Middle frontal gyrus (tissue), 1 donor: Measurements from ENCODE around the gene ALKBH2.

ENCODE experiments used
- DNase-seq: peaks from one replicate; pipeline ENCODE4 v3.0.0-alpha.2; 2015; ENCODE audit warnings: low spot score; ENCODE audit errors: extremely low spot score

Gene ALKBH2

DNA sequence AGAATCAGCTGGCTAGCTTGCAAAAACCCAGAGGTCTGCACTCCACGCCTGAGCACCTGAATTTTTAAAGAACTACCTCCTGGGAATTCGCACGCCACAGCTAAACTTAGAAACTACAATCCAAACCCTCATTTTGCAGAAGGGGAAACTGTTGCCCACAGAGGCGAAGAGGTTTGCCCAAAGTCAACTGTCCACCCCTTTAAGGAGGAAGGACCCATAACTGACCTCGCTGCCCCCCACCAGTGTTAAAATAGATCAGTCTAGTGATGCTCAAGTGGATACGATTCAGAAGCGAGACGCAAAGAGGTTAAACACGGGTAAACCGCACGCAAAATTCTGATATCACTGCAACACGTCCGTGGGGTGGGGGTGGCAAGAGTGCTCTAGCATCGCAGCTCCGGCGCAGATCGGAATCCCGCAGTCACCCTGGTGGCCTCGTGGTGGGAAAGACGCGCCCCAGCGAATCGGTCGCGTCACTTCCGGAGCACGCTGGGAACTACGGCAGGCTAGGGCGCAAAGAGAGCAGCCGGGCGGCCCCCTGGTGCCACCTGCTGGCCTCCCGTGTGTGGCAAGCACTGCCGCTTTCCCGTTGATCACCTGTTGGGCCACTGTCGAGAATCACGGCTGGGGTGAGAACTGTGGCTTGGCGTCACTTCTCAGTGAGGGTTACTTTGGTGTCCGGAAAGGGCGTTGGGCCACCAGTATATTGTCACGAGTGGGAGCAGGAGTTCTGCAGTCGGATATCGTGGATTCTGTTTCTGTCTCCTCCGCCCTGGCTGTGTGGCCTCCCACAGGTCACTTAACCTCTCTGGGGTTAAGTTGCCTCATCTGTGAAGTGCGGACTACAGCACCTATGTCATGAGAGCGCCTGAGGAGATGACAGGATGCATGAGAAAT, at the start of gene ALKBH2:
Gene ALKBH2, minus strand, starts transcription at position 451 of the 897 bp plus-strand sequence. CDS start 686 bp downstream, outside the sequence.
- peak; percentile 88 for DNase-seq

DNA sequence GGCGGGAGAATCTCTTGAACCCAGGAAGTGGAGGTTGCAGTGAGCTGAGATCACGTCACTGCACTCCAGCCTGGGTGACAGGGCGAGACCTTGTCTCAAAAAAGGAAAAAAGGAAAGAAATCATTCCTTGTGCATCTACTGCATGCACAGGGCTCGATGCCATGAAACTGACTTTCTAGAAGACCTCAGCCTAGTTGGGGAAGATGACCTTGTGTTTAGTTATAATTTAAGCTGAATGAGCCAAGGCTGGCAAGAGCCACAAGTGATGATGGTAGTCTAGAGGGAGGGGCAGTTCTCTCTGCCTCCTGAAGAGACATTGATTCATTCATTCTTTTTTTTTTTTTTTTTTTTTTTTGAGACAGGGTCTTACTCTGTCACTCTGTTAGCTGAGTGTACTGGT, 47.3 kb upstream of the ALKBH2 start:
- DNase-seq: no peak

DNA sequence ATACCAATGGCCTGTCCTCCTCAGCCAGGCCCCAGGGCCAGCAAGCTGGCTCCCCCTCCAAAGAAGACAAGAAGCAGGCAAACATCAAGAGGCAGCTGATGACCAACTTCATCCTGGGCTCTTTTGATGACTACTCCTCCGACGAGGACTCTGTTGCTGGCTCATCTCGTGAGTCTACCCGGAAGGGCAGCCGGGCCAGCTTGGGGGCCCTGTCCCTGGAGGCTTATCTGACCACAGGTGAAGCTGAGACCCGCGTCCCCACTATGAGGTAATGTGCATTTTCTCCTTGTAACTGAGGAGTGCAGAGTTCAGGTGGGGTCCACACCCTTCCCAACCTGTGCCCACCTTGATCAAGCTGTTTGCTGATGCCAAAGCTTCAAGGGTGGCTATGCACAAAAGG, 46.5 kb upstream of the ALKBH2 start:
- no peak for DNase-seq

DNA sequence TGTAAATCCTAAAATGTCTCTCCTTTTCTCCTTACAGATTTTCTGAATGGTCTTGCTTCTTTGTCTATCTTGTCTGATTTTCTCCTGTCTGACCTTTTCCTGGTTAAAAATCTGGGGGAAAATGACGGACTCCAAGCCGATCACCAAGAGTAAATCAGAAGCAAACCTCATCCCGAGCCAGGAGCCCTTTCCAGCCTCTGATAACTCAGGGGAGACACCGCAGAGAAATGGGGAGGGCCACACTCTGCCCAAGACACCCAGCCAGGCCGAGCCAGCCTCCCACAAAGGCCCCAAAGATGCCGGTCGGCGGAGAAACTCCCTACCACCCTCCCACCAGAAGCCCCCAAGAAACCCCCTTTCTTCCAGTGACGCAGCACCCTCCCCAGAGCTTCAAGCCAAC, 46.1 kb upstream of the ALKBH2 start:
- no peak for DNase-seq

DNA sequence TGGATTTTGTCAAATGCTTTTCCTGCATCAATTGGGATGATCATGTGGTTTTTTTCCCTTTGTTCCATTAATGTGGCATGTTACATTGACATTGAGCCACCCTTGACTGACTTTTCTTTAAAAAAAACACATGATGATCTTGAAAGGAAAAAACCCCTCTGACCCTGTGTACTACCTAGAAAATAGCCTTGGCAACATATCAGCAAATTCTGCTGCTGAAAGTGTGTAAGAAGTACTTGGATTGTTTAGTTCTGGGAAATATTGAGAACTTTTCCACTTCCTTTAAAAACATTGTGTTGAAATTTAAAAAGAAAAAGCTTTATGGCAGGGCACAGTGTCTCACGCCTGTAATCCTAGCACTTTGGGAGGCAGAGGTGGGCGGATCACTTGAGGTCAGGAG, 43.8 kb upstream of the ALKBH2 start:
- no peak for DNase-seq

DNA sequence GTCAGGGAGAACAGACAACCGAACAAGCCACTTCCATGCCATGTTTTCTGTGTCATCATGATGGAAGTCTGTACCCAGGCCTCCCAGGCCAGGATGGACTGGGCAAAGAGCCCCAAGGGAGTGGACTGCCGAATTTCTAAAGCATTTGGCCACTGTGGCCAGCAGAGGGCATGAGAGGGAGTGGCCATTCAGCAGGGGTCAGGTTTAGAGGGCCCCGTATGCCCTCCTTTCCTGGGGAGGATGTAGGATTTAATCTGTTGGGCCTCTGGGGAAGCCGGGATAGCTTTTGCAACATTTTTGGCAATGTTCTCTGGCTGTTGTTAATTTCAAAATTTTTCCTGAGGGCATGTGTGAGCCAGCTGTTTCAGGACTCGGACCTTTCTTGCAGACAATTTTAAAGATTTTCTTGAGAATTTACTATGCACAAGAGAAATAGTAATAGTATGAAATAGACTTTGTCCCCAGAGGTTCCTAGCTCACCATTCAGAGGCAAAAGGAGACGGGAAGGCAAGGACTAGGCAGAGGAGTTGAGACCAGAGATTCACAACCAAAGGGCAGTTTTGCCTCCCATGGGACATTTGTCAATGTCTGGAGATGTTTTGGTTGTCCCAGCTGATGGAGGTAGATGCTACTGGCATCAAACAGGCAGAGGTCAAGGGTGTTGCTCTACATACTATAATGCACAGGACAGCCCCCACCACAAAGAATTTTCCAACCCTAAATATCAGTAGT, 41.1 kb upstream of the ALKBH2 start:
- no peak for DNase-seq

DNA sequence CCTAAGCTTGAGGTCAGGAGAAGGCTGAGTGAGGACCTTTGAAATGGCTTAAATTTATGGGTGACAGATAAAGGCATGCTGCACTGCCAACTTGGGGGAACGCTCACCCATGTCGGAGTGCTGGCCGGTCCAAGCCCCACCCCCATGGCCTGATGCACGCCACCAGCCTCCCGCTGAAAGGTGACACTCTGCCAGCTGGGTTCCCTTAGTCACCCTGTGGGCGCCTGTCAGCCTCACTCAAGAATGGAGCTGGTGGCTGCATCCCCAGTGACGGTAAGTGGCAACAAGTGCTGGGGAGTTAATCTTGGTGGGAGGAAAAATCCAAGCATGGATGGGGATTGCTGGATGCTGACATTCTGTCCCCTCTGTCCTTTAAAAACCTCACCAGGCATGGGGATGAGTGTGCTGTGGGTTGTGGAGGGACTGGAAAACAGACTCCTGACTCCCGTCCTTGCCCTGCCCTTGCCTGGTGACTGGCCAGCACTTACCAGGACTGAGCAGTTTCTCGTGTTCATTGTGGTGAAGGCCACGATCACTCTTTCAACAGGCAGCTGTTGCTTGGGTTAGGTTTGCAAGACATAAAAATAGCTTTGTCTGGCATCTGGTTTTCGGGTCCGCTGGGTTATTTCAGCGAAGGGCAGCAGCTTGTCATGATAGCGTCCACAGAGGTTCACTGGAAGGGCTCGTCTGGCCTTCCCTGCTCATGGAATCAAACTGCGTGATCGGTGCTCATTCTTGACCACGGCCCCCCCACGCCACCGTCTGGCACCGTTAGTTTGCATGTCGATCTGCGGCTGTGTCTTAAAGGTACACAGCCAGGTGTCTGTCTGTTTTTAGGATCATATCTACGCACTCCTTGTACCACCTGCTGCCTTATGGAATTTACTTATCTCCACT, 38.1 kb upstream of the ALKBH2 start:
- no peak for DNase-seq

DNA sequence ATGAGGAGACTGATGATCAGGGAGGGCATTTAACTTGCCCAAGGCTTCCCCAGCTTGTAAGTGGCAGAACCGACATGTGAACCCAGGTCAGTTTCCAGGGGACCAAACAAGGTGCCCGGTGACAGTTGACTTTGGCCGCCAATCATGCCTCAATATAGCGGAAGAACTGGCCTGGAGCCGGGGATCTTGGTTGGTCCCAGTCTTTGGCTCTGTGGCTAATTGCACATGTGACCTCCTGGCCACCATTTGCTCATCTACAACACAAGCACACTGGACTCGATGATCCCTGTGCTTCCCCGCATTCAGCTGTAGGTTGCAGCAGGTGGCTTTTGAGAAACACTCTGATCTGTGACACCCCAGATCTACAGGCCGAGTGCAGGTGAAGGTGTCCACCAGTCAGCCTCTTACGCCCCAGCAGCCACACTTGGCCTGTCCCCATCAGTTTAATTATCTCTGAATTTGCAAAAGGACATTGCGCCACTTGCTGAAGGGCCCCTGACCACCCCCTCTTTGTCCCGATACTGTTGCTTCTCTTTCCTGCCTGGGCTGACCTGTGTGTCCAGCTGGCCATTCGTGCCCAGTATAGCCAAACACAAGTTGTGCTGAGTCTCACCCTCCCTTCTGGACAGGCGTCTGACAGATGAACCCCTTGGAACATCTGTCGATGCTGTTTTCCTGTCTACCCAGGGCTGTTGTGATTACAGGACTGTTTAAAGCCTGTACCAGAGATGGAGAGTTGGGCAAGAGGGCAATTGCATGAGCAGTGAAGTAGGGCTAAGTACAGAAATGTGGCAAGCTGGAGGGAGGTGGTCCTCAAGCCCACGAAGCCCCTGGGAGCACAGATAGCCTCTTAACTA, 37.3 kb upstream of the ALKBH2 start:
- no peak for DNase-seq

DNA sequence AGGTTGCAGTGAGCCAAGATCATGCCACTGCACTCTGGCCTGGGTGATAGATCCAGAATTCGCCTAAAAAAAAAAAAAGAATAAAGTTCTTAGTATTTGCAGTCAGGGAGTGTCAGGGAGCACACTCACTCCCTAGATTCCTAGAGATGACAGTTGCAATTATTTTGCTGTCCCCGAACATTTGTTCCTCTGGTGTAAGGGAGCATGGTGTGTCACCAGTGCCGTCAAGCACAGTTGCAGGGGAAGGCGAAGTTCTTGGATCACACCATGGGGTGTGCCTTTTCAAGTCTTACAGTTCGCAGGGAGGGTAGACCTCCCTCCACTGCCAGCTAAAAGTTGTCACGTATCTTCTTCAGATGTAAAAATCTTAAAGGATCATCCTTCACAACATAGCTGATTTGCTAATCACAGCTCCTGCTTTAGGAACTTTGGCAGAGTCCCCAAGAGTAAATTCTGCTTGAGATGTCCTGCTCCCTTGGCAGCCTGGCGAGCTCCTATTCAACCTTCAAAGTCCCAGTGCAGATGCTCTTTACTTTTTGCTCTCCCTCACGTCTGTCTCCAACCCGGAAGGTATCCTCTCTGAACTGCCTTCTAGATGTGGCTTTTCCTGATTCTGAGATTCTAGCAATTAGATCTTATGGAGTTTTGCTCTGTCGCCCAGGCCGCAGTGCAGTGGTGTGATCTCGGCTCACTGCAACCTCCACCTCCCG, 34.4 kb upstream of the ALKBH2 start:
- DNase-seq: no peak

DNA sequence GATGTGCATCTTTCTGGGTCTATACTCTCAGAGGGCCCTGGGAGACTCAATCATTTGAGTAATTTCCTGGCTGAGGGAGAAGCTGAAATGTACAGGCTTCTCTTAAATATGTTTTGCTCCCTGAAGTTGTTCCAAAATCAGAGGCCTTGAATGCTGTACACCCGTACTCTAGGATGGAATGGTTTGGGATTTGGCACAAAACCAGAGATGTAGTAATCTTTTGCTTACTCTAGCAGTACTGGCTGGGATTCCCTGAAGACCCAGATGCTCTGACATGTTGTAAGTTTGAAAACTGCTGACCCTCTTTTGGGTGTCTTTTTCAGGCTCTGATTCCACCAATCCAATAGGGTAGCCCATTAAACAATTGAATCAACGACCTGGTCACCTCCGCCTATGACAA, 33.5 kb upstream of the ALKBH2 start:
- no peak for DNase-seq

DNA sequence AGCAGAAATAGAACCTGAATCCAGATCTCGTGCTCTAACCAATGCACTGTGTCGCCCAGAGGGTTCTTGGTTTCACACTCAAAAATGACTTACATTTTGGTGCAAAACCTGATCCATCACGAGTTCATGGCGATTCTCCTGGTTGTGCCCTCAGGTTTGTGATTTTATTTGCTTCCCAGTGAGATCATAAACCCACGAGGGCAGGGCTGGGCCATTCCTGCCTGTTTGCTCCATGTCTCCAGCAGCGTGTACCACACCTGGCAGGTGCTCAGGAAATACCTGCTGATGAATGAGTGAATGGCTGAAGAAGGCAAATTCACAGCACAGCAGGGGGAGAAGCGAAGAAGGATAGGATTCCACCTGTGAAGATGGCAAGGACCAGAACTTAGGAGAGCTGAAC, 32.5 kb upstream of the ALKBH2 start:
- no peak for DNase-seq

DNA sequence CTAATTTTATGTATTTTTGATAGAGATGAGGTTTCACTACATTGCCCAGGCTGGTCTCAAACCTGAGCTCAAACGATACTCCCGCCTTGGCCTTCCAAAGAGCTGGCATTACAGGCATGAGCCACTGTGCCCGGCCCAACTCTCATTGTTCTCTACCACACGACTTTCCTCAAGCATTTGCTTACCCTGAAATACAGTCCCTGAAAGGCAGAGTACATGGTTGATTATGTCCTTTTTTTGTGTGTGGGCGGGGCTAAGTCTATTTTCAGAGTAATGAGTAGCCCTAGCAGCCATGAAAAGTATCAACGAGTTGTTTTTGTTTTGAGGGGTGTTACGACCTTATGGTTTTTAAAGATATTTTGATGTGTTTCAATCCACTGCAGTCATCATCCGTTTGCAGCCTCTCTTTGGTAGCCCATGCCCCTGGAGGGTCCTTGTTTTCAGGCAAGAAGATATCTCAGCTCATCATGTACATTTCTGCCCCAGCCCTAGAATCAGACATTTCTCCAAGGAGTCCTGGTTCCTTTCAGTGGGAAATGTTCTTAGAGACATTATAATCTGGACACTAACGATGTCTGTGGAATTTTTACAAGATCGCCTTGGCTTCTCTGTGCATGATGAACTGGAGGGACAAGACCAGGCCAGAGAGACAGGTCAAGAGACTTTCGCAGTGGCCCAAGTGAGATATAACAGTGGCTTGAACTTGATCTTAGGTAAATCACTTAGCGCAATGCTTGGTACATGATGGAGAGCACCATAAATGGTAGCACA, 31.8 kb upstream of the ALKBH2 start:
- DNase-seq: no peak

DNA sequence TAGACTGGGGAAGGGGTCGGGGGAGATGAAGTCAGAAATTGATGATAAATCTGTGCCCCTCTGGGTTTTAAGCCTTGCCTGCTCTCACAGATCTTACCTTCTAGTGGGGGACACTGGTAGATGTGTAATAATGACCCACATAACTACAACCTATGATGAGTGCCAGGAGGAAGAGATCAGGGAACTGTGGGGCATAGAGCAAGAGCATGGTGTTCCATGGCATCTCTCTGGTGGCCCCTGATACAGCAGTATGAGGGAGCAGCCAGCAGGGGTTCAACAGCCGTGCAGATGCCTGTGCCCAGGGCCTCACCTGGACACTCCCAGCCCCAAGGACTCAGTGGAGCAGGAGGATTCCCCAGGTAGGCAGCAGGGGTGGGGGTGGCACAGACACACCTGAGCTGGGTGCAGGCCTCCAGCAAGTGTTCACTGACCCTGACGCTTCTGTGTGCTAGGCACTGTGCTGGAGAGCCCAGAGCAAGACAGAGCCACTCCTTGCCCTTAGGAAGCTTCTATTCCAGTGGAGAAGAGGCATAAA, 28.1 kb upstream of the ALKBH2 start:
- DNase-seq: no peak

DNA sequence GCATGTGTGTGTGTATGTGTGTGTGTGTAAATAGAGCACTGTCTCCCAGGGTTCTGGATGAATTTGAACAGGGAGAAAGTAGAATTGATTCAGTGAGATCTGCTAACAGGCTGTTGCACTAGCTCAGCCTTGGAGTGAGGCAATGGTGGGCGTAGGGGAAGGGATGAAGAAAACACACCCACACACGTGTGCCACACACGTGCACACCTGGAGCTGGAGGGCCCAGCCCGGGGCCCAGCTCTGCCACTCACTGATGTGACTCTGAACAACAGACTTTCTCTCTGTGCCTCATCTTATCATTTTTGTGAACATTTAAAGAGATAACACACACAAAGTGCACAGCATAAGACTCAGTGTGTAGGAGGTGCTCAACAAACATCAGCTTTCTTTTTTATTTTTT, 27.3 kb upstream of the ALKBH2 start:
- no peak for DNase-seq

DNA sequence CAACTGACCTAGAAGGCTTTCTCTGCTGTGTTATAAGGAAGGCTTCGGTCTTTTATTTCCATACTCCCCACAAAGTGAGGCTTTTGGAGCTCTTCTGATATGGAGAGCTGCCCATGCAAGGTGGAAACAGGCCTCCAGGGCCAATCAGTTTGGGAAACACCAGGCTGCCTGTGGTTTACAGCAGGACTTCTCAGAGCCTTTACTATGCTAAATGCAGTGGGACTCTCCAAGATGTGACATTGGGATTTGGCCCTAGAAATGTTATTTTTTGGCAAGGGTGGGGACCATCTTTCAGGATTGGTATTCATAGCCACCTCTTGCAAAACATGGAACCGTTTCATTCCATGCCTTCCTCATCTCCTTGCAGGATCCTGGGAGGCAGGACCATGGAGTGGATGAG, 26.8 kb upstream of the ALKBH2 start:
- DNase-seq: no peak

DNA sequence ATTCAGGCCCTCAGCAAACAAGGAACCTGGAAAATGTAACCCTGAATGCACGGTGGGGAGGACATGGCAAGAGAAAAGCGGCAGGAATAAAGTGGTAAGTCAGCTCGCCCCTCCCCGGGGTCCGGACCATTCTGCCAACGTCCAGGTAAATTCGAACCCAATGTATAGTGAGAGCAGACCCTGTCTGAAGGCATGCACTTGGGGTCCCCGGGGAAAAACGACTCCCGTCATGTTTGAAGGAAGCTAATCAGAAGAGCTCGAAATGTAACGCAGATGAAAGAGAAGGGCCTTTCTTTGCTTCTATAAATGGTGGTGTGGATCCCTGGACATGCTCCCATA, 23.3 kb upstream of the ALKBH2 start:
- no peak for DNase-seq

DNA sequence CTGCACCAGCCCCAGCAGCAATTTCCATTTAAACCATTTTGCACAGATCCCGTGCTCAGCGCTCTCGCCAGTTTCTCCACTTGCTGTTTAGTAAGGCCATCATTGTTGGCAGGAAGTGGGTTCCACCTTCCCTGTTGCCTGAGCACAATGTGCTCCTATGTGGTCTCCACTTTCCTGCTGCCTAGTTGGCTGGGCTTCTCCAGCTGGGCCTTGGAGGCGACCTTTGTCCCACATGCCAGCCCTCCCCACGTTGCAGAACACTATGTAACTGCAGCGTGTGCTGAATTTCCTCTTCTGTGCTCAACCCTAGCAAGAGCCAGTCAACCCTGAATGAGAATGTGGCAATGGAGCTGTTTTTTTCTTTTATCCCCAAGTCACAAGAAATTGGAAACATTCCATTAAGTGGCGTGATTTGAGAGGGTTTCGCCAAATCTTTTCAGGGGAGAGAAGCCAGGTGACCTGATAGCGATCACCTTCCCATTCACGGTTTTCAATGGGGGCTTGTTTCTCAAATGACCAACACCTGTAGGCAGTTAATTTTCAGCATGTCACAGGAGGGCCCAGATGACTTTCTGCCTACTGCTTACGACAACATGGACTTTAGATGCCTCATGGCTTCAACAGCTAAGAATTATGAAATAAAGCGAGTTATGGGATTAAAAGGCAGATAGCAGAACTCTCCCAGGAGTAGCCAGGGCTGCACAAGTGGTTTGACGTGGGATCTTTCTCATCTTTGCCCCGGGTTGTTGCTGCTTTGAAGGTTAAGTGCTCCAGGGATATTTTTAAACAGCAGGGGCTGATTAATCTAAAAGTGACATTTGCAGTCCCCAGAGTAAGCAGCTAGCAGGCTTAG, 22.7 kb upstream of the ALKBH2 start, which contains the start of gene ACACB:
Gene ACACB, plus strand, starts transcription at position 830 of the 853 bp plus-strand sequence. CDS start 22,819 bp downstream, outside the sequence.
- peak; percentile 11 for DNase-seq

DNA sequence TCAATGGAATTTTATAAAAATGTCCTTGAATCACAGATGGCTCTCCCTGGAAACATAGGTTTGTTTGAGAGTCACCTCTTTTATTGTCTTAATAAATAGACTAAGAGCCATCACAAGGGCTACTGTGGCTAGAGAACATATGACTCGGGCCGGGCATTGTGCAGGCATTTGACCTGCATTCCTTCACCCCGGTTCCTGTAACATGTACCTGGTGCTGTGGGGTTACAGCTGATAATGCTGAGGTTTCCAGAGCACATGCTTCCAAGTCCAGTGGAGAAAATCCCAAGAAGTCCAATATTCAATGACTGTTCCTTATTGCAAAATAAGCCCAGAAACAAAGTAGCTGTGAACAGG, 22.1 kb upstream of the ALKBH2 start:
- no peak for DNase-seq
